Measurements from ENCODE around the gene OTUB2. TPM values are rescaled to one million over a fixed set of nuclear protein-coding genes. Genes with fewer than 3 reads are reported as not detected.
"Not testable (repeated sequence)": the region's sequence is repeated elsewhere in the genome, so short reads cannot be mapped to it uniquely, and the experiment has no call there.

The OTUB2 gene
- total RNA-seq, 4 donors from 2014 or later, result 0.21 to 0.66 (median 0.60) TPM; not detected in 1

- peaks cover 0 to 38% (median 4%) of the 10 kb centered on the region in 3 donors for H3K36me3 ChIP-seq
- TF ChIP-seq POLR2A (IDR thresholded peaks at IDR 0.05) (no peak), EP300 (IDR thresholded peaks at IDR 0.05) (no peak), CTCF (IDR thresholded peaks at IDR 0.05) (no peak)
- H3K4me1 ChIP-seq, result peaks cover 0 to 47% (median 7%) of the 10 kb centered on the region in 4 donors
- no peak for DNase-seq (ENCODE audit: low spot score in 2 of 2)
- 85 to 86% methylated on average over 8 of the region's 8 CpGs for WGBS, 2 donors
- H3K9me3 ChIP-seq, result peaks cover 0 to 22% (median 8%) of the 10 kb centered on the region in 4 donors
- no peaks in the 10 kb centered on the region for H3K27me3 ChIP-seq
- H3K4me3 ChIP-seq, result no peak overlapping the region
- no peak overlapping the region for H3K27ac ChIP-seq
Measured at GRCh38 chr14:94066089-94066676, 40.0 kb downstream of the OTUB2 start.

- peaks cover 0 to 51% (median 14%) of the 10 kb centered on the region in 4 donors for H3K9me3 ChIP-seq
- H3K4me3 ChIP-seq; DNase-seq (ENCODE audit: low spot score in 2 of 2); H3K27ac ChIP-seq; H3K27me3 ChIP-seq: not testable (repeated sequence)
- 94 to 95% methylated on average over 3 of the region's 3 CpGs for WGBS, 2 donors
- H3K36me3 ChIP-seq, result peaks cover 0 to 42% (median 0%) of the 10 kb centered on the region in 3 donors
- H3K4me1 ChIP-seq, result peaks cover 0 to 22% (median 8%) of the 10 kb centered on the region in 4 donors
Measured at GRCh38 chr14:94072076-94072475, 45.9 kb downstream of the OTUB2 start.

GRCh38 chr14:94074534-94074933 lies 48.4 kb downstream of the OTUB2 start:
- no peak overlapping the region for H3K4me3 ChIP-seq
- H3K27me3 ChIP-seq, result no peaks in the 10 kb centered on the region
- TF ChIP-seq EP300 (IDR thresholded peaks at IDR 0.05) (no peak), POLR2A (IDR thresholded peaks at IDR 0.05) (no peak), CTCF (IDR thresholded peaks at IDR 0.05) (no peak)
- peaks cover 0 to 55% (median 0%) of the 10 kb centered on the region in 3 donors for H3K36me3 ChIP-seq
- 94 to 95% methylated on average over 3 of the region's 3 CpGs for WGBS, 2 donors
- H3K4me1 ChIP-seq, result peaks cover 0 to 45% (median 31%) of the 10 kb centered on the region in 4 donors
- H3K9me3 ChIP-seq, result peaks cover 0 to 36% (median 9%) of the 10 kb centered on the region in 4 donors
- no peak overlapping the region for H3K27ac ChIP-seq
- DNase-seq (ENCODE audit: low spot score in 2 of 2), result no peak

- peaks cover 0 to 55% (median 0%) of the 10 kb centered on the region in 3 donors for H3K36me3 ChIP-seq
- TF ChIP-seq POLR2A (IDR thresholded peaks at IDR 0.05) (no peak), CTCF (IDR thresholded peaks at IDR 0.05) (no peak), EP300 (IDR thresholded peaks at IDR 0.05) (no peak)
- peaks cover 0 to 31% (median 7%) of the 10 kb centered on the region in 4 donors for H3K9me3 ChIP-seq
- DNase-seq (ENCODE audit: low spot score in 2 of 2), result no peak
- H3K27me3 ChIP-seq, result no peaks in the 10 kb centered on the region
- H3K4me1 ChIP-seq, result peaks cover 0 to 49% (median 32%) of the 10 kb centered on the region in 4 donors
- H3K27ac ChIP-seq, result no peak overlapping the region
- 97 to 98% methylated on average over 2 of the region's 2 CpGs for WGBS, 2 donors
- no peak overlapping the region for H3K4me3 ChIP-seq
Measured at GRCh38 chr14:94075008-94075407, 48.9 kb downstream of the OTUB2 start.

GRCh38 chr14:94077111-94077821 lies 51.1 kb downstream of the OTUB2 start:
- no peak for TF ChIP-seq CTCF (IDR thresholded peaks at IDR 0.05)
- no peak for TF ChIP-seq POLR2A (IDR thresholded peaks at IDR 0.05)
- no peak for TF ChIP-seq EP300 (IDR thresholded peaks at IDR 0.05)
- Histone ChIP-seq H3K36me3 (peaks cover 0 to 45% (median 0%) of the 10 kb centered on the region in 3 donors), H3K4me3 (peak overlapping the region in 2 of 4 donors; percentile 16 to 88), H3K27ac (no peak overlapping the region), H3K4me1 (peaks cover 0 to 58% (median 36%) of the 10 kb centered on the region in 4 donors), H3K27me3 (no peaks in the 10 kb centered on the region), H3K9me3 (peaks cover 0 to 27% (median 7%) of the 10 kb centered on the region in 4 donors)
- no peak for DNase-seq (ENCODE audit: low spot score in 2 of 2)
- 85 to 86% methylated on average over 7 of the region's 7 CpGs for WGBS, 2 donors
